Brain microvascular endothelial cell (primary cell): ENCODE data around the gene HPN.

ENCODE experiments used
- DNase-seq: peaks from one replicate; pipeline ENCODE4 v3.0.0-alpha.2; 2020
- H3K27ac ChIP-seq: fragments of 250-450 bp; sonication (Bioruptor Pico); 2 replicates; pipeline ENCODE4 v1.5.1; 2020; ENCODE audit warnings: mild to moderate bottlenecking, moderate library complexity
- H3K27me3 ChIP-seq: fragments of 250-450 bp; sonication (Bioruptor Pico); replicated peaks from 2 replicates; pipeline ENCODE4 v1.5.1; 2020; ENCODE audit warnings: mild to moderate bottlenecking
- H3K36me3 ChIP-seq: fragments of 250-450 bp; sonication (Bioruptor Pico); replicated peaks from 2 replicates; pipeline ENCODE4 v1.5.1; 2020; ENCODE audit warnings: mild to moderate bottlenecking
- H3K4me3 ChIP-seq: 2 replicates; pipeline ENCODE4 v1.5.1; 2011; ENCODE audit warnings: low read depth, mild to moderate bottlenecking, control low read depth, low read length, moderate library complexity
- in situ Hi-C: cut with HindIII; loops from 2 replicates; pipeline ENCODE4 v1.10.0; 2017; ENCODE audit warnings: low sequenced_read_pairs, low pct_ligation_motif_present
- TF ChIP-seq, protein P1 (sequence below): IDR thresholded peaks from 2 replicates; pipeline ENCODE4 v1.5.1; 2011; ENCODE audit warnings: low read depth, mild to moderate bottlenecking, moderate library complexity, low read length, control low read depth, inconsistent platforms; ENCODE audit errors: missing control alignments

The HPN gene

GRCh38 chr19:35093430-35093829, 51.9 kb downstream of the HPN start:
- in situ Hi-C loops = no loop called here
- no peak overlapping the region for H3K27ac ChIP-seq
- DNase-seq = no peak
- TF ChIP-seq, protein P1, sequence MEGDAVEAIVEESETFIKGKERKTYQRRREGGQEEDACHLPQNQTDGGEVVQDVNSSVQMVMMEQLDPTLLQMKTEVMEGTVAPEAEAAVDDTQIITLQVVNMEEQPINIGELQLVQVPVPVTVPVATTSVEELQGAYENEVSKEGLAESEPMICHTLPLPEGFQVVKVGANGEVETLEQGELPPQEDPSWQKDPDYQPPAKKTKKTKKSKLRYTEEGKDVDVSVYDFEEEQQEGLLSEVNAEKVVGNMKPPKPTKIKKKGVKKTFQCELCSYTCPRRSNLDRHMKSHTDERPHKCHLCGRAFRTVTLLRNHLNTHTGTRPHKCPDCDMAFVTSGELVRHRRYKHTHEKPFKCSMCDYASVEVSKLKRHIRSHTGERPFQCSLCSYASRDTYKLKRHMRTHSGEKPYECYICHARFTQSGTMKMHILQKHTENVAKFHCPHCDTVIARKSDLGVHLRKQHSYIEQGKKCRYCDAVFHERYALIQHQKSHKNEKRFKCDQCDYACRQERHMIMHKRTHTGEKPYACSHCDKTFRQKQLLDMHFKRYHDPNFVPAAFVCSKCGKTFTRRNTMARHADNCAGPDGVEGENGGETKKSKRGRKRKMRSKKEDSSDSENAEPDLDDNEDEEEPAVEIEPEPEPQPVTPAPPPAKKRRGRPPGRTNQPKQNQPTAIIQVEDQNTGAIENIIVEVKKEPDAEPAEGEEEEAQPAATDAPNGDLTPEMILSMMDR = no peak
- H3K4me3 ChIP-seq = no peak overlapping the region
- H3K36me3 ChIP-seq = no peaks in the 10 kb centered on the region
- no peaks in the 10 kb centered on the region for H3K27me3 ChIP-seq

DNA sequence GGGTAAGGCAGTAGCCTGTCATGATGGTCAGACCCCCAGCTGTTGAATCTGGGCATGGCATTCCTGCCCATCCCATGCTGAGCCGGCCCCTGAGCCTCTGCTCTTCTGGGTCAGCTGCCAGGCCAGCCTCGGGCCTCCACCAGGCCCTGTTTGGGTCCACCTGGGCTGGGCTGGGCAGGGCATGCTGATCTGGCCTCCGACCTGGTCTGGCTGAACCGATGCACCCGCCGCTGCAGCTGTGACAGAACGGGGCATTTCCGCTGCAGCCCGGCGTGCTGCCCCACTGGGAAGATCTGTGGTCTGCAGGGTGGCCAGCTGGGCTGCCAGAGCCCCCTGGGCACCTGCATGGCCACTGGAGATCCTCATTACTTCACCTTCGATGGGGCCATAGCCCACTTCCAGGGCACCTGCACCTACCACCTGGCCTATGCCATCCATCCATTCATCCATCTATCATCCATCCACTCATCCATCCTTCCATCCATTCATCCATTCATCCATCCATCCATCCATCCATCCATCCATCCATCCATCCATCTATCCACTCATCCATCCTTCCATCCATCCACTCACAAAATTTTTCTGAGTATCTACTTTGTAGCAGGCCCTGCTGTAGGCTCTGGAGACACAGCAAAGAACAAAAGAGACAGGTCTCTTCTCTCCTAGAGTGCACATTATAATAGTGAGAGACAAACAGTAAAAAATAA, 52.6 kb downstream of the HPN start:
- in situ Hi-C loops = no loop called here
- TF ChIP-seq, protein P1 = no peak
- Histone ChIP-seq H3K36me3 (no peaks in the 10 kb centered on the region), H3K27me3 (no peaks in the 10 kb centered on the region), H3K27ac (no peak overlapping the region), H3K4me3 (no peak overlapping the region)
- no peak for DNase-seq

DNA sequence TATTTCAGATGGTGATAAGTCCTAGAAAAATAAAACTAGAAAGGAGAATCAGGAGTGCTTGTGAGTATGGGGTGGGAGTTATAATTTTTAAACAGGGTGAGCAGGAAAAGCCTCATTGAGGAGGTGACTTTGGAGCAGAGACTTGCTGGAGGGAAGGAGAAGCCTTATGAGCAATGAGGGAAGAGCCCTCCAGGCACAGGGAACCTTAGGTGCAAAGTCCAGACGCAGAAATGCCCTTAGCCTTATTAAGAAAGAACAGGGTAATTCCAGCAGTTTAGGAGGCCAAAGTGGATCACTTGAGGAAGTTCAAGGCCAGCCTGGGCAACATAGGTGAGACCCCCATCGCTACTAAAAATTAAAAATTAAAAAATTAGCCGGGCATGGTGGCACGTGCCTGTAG, 53.1 kb downstream of the HPN start:
- Histone ChIP-seq H3K27ac (no peak overlapping the region), H3K36me3 (no peaks in the 10 kb centered on the region), H3K27me3 (no peaks in the 10 kb centered on the region), H3K4me3 (no peak overlapping the region)
- no peak for DNase-seq
- in situ Hi-C loops = no loop called here
- TF ChIP-seq, protein P1 = no peak

DNA sequence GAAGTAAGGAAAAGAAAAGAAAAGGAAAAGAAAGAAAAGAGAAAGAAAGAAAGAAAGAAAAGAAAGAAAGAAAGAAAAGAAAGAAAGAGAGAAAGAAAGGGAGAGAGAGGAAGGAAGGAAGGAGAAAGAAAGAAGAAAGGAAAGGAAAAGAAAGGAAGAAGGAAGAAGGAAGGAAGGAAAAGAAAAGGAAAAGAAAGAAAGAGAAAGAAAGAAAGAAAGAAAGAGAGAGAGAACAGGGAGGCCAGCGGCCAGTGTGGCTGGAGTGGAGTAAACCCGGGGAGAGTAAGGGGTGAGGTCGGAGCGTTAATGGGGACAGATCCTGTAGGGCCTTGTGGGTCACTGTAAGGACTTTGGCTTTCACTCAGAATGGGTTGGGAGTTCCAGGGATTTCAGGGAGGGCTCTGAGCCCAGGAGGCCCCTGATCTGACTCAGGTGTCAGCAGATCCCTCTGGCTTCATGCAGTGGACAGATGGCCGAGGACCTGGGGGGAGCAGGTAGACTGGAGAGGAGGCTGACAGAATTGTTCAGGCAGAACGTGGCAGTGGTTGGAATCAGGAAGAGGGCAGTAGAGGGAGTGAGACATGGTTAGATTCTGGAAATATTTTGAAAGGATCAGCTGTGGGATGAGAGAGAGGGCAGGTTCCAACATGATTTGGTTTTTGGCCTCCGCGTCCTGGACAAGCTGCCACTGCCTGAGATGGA, 54.3 kb downstream of the HPN start:
- DNase-seq = no peak
- H3K4me3 ChIP-seq = no peak overlapping the region
- TF ChIP-seq, protein P1 = no peak
- no peaks in the 10 kb centered on the region for H3K27me3 ChIP-seq
- H3K36me3 ChIP-seq = no peaks in the 10 kb centered on the region
- in situ Hi-C loops = no loop called here
- H3K27ac ChIP-seq = no peak overlapping the region

DNA sequence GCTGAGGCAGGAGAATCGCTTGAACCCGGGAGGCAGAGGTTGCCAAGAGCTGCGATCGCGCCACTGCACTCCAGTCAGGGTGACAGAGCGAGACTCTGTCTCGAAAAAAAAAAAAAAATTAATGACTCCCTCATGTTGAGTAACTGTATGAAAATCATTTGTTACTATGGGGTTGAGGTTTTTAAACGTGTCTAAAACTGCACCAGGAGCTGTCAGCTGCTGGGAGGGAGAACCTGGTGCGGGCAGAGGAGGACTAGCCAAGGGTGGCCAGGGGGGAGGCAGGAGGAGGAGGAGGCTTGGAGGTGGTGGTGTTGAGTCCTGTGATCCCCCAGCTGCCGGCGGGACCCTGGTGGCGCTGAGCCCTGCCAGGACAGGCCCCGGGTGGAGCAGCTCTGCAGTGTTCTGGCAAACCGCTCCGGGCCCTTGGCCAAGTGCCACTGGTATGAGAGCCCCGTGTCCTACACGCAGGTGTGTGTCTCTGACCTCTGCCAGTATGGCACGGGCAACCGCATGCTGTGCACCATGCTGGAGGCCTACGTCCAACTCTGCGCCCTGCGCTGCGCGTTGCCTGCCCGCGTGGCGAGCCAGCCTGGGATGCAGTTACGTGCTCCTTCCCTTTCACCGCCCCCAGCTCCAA, 57.0 kb downstream of the HPN start:
- in situ Hi-C loops = no loop called here
- H3K4me3 ChIP-seq = no peak overlapping the region
- H3K27me3 ChIP-seq = no peaks in the 10 kb centered on the region
- no peak for DNase-seq
- no peak overlapping the region for H3K27ac ChIP-seq
- H3K36me3 ChIP-seq = no peaks in the 10 kb centered on the region
- TF ChIP-seq, protein P1 = no peak
